ENCODE data around the gene NKX2-8. TPM values are rescaled to one million over a fixed set of nuclear protein-coding genes. Genes with fewer than 3 reads are reported as not detected.

Gene NKX2-8
- total RNA-seq, 1 experiment from 2014 or later: 0.18 TPM

DNA sequence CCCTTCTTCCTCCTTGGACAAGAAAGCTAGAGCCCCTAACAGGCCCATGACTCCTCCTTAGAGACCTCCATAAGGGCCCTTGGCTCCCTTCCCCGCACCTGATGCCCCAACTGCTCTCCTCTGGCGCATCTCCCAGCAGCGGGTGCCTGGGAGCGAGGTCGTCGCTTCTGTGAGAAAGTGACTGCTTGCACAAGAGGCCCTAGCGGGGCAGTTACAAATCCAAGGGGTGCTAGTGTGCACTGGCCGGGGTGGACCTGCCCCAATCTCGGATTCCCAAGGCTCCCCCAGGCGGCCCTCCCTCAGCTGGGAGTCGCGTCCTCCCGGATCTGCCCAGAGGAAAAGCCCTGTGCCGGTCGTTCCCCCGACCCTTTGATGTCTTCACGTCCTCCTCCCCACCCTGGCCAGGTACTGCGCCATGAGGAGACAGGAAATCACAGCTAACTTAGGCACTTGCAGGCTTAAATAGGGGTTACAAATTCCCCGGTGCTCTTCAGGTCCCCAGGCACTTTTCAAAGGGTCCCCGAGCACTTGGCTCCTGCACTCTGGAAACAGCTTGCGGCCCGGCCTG lies 2.8 kb downstream of the NKX2-8 start:
- intact Hi-C loops (cut with micrococcal nuclease; ENCODE audit: unreplicated experiment): no loop called here
- no TSS peak for BruUV-seq (replicated peaks)
- POLR2A ChIA-PET: no interaction called here
- no peaks in the 10 kb centered on the region for H3K36me3 ChIP-seq (ENCODE audit: control insufficient read depth, insufficient read depth, low read length)
- no peak overlapping the region for H3K4me3 ChIP-seq (ENCODE audit: low read depth in 2 of 2, low read length in 2 of 2)
- H3K27me3 ChIP-seq (ENCODE audit: control insufficient read depth, insufficient read depth, low read length): peaks cover 2% of the 10 kb centered on the region; the same call in 1 of the 2 replicates
- H3K4me1 ChIP-seq (ENCODE audit: control insufficient read depth, insufficient read depth, low read length): no peaks in the 10 kb centered on the region
- CTCF ChIA-PET: no interaction called here
- H3K27ac ChIP-seq (ENCODE audit: low read length): no peak overlapping the region
- in situ Hi-C loops (cut with HindIII; ENCODE audit: low pct_unique_long_range_greater_than_20kb, low sequenced_read_pairs): no loop called here
- DNase-seq (ENCODE audit: low read depth, low spot score) (no peak), ATAC-seq (no peak)
- no peak for TF ChIP-seq POLR2AphosphoS5 (IDR thresholded peaks at IDR 0.05; ENCODE audit: low read depth, low read length)
- TF ChIP-seq TCF7L2 (IDR thresholded peaks at IDR 0.05; ENCODE audit: low read depth, low read length): no peak
- TF ChIP-seq, protein P1, sequence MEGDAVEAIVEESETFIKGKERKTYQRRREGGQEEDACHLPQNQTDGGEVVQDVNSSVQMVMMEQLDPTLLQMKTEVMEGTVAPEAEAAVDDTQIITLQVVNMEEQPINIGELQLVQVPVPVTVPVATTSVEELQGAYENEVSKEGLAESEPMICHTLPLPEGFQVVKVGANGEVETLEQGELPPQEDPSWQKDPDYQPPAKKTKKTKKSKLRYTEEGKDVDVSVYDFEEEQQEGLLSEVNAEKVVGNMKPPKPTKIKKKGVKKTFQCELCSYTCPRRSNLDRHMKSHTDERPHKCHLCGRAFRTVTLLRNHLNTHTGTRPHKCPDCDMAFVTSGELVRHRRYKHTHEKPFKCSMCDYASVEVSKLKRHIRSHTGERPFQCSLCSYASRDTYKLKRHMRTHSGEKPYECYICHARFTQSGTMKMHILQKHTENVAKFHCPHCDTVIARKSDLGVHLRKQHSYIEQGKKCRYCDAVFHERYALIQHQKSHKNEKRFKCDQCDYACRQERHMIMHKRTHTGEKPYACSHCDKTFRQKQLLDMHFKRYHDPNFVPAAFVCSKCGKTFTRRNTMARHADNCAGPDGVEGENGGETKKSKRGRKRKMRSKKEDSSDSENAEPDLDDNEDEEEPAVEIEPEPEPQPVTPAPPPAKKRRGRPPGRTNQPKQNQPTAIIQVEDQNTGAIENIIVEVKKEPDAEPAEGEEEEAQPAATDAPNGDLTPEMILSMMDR (IDR thresholded peaks at IDR 0.05): no peak
- no peak for TF ChIP-seq SIN3A (IDR thresholded peaks at IDR 0.05; ENCODE audit: borderline replicate concordance, insufficient read depth, low read depth, low read length)
- TF ChIP-seq, protein P2, sequence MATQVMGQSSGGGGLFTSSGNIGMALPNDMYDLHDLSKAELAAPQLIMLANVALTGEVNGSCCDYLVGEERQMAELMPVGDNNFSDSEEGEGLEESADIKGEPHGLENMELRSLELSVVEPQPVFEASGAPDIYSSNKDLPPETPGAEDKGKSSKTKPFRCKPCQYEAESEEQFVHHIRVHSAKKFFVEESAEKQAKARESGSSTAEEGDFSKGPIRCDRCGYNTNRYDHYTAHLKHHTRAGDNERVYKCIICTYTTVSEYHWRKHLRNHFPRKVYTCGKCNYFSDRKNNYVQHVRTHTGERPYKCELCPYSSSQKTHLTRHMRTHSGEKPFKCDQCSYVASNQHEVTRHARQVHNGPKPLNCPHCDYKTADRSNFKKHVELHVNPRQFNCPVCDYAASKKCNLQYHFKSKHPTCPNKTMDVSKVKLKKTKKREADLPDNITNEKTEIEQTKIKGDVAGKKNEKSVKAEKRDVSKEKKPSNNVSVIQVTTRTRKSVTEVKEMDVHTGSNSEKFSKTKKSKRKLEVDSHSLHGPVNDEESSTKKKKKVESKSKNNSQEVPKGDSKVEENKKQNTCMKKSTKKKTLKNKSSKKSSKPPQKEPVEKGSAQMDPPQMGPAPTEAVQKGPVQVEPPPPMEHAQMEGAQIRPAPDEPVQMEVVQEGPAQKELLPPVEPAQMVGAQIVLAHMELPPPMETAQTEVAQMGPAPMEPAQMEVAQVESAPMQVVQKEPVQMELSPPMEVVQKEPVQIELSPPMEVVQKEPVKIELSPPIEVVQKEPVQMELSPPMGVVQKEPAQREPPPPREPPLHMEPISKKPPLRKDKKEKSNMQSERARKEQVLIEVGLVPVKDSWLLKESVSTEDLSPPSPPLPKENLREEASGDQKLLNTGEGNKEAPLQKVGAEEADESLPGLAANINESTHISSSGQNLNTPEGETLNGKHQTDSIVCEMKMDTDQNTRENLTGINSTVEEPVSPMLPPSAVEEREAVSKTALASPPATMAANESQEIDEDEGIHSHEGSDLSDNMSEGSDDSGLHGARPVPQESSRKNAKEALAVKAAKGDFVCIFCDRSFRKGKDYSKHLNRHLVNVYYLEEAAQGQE (IDR thresholded peaks at IDR 0.05; ENCODE audit: insufficient read depth in 1 of 2, low read depth in 2 of 2, low read length in 1 of 2): no peak
- no peaks in the 10 kb centered on the region for H3K9me3 ChIP-seq (ENCODE audit: control insufficient read depth, insufficient read depth, low read depth, low read length)

DNA sequence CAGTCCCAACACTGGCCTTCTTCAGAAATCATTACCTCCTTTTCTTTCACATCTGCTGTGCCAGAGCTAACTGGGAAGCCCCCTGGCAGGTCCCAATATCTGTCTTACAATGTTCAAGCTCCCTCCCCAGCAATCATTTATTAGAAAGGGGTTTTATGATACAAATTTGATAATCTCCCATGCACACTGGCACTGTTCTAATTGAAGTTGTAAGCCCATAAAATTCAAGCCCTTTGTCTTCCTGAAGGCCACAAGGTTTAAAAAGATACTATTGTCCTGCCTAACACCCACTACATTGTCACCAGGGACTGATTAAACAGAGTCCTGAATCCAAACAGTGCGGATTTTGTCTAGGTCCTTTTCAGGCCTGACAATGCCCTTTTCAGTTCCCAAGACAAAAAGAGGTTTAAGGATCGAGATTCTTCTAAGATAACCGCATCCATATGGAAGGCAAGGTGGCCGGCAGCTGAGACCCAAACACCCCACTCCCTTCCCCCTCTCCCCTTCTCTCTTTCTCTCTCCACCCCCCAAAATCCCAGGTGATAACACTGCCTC lies 3.3 kb downstream of the NKX2-8 start:
- Histone ChIP-seq H3K4me3 (ENCODE audit: low read depth in 2 of 2, low read length in 2 of 2) (no peak overlapping the region), H3K9me3 (ENCODE audit: control insufficient read depth, insufficient read depth, low read depth, low read length) (no peaks in the 10 kb centered on the region), H3K27me3 (ENCODE audit: control insufficient read depth, insufficient read depth, low read length) (peaks cover 2% of the 10 kb centered on the region; the same call in 1 of the 2 replicates), H3K27ac (ENCODE audit: low read length) (no peak overlapping the region), H3K4me1 (ENCODE audit: control insufficient read depth, insufficient read depth, low read length) (no peaks in the 10 kb centered on the region), H3K36me3 (ENCODE audit: control insufficient read depth, insufficient read depth, low read length) (no peaks in the 10 kb centered on the region)
- in situ Hi-C loops (cut with HindIII; ENCODE audit: low pct_unique_long_range_greater_than_20kb, low sequenced_read_pairs) (no loop called here), intact Hi-C loops (cut with micrococcal nuclease; ENCODE audit: unreplicated experiment) (no loop called here)
- TF ChIP-seq TCF7L2 (IDR thresholded peaks at IDR 0.05; ENCODE audit: low read depth, low read length) (no peak), SIN3A (IDR thresholded peaks at IDR 0.05; ENCODE audit: borderline replicate concordance, insufficient read depth, low read depth, low read length) (no peak), POLR2AphosphoS5 (IDR thresholded peaks at IDR 0.05; ENCODE audit: low read depth, low read length) (no peak)
- TF ChIP-seq, protein P1 (IDR thresholded peaks at IDR 0.05): no peak
- TF ChIP-seq, protein P2 (IDR thresholded peaks at IDR 0.05; ENCODE audit: insufficient read depth in 1 of 2, low read depth in 2 of 2, low read length in 1 of 2): no peak
- POLR2A ChIA-PET: no interaction called here
- BruUV-seq (replicated peaks): no TSS peak
- DNase-seq (ENCODE audit: low read depth, low spot score): no peak
- no peak for ATAC-seq
- CTCF ChIA-PET: no interaction called here
